Urinary bladder (tissue), 4 donors: Measurements from ENCODE around the gene SPATS2L. TPM values are rescaled to one million over a fixed set of nuclear protein-coding genes. Genes with fewer than 3 reads are reported as not detected.
"Not testable (repeated sequence)": the region's sequence is repeated elsewhere in the genome, so short reads cannot be mapped to it uniquely, and the experiment has no call there.

ENCODE experiments used
- DNase-seq: peaks from one replicate; pipeline ENCODE4 v3.0.0-alpha.2; 2015; ENCODE audit errors: extremely low spot score
- H3K27ac ChIP-seq: one replicate; pipeline ENCODE4 v1.5.1; 2013; ENCODE audit warnings: low read depth, mild to moderate bottlenecking, moderate library complexity
- H3K36me3 ChIP-seq: one replicate; pipeline ENCODE4 v1.6.1; 2013; ENCODE audit warnings: mild to moderate bottlenecking, moderate library complexity; ENCODE audit not compliant: insufficient read depth
- H3K4me1 ChIP-seq: one replicate; pipeline ENCODE4 v1.6.1; 2013; ENCODE audit warnings: mild to moderate bottlenecking, moderate library complexity; ENCODE audit not compliant: insufficient read depth
- H3K4me3 ChIP-seq: one replicate; pipeline ENCODE4 v1.5.1; 2013; ENCODE audit warnings: low read depth, low read length
- WGBS: extraction: QIAGEN DNeasy Blood & Tissue Kit; methylation state at CpG from one replicate; pipeline ENCODE4 v1.1.7; 2013; 5-methylcytosine and 5-hydroxymethylcytosine counted together
- polyA plus RNA-seq: library from polyadenylated mRNA; stranded (reverse); fragments of 200-250 nt; gene quantifications from one replicate; pipeline ENCODE4 v1.2.3, GENCODE V29; 2013
- total RNA-seq: library from RNA; depleted of rRNA; stranded (reverse); fragments of >200 nt; gene quantifications from one replicate; pipeline ENCODE4 v1.2.3, GENCODE V29; 2014
- donor health status: healthy with polysubstance abuse.
- donor health status: healthy.

Gene SPATS2L
- total and polyA plus RNA-seq, 2 donors, result 57.7 to 128 TPM

GRCh38 chr2:200338692-200339091 is 32.2 kb downstream of the SPATS2L start:
- no peak for DNase-seq
- WGBS, result 60% methylated on average over 4 of the region's 4 CpGs
- H3K4me1 ChIP-seq, result peaks cover 1% of the 10 kb centered on the region
- H3K27ac ChIP-seq, result no peak overlapping the region
- H3K36me3 ChIP-seq, result no peaks in the 10 kb centered on the region
- H3K4me3 ChIP-seq, result no peak overlapping the region

- no peak overlapping the region for H3K4me3 ChIP-seq
- H3K27ac ChIP-seq, result no peak overlapping the region
- H3K4me1 ChIP-seq, result peaks cover 1% of the 10 kb centered on the region
- DNase-seq, result no peak
- no peaks in the 10 kb centered on the region for H3K36me3 ChIP-seq
- WGBS, result 89% methylated on average over 6 of the region's 6 CpGs
Measured at GRCh38 chr2:200340508-200341224, 34.2 kb downstream of the SPATS2L start.

DNA sequence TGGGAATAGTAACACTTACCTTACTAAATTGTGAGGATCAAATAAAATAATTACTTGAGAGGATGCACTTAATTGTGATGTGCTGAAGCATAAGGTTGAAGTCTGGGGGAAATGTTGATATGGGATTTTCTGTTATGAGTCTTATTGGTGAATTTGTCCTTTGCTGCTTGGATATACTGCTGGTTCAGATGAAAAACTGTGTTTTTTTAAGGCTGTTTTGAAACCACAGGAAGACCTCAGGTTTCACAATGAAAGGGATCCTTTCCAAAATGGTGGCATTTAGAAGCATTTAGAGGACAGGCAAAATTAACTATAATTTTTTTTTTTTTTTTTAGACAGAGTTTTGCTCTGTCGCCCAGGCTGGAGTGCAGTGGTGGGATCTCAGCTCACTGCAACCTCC is 34.9 kb downstream of the SPATS2L start:
- DNase-seq, result no peak
- no peak overlapping the region for H3K4me3 ChIP-seq
- WGBS, result 100% methylated on average over 1 of the region's 1 CpG
- H3K36me3 ChIP-seq, result no peaks in the 10 kb centered on the region
- H3K4me1 ChIP-seq, result peaks cover 1% of the 10 kb centered on the region
- no peak overlapping the region for H3K27ac ChIP-seq

DNA sequence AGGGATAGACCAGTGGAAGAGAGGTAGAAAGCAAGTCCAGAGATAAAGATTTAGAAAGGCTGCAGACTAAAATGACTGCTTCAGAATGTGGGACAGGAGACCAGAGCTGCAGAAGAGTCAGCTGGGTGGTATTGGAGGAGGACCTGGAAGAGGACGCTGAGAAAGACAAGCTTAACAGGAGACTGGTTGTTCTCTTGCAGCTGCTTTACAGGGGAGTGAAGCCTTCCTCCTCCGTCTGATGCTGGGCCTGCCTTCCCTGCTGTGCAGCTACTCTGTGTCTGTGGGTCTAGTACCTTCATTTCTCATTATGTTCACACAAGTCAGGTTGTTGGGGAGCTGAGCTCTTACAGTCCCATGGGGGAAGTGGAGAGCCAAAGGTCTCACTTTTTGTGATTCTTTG is 35.7 kb downstream of the SPATS2L start:
- DNase-seq, result no peak
- 80% methylated on average over 2 of the region's 2 CpGs for WGBS
- H3K4me3 ChIP-seq, result no peak overlapping the region
- peaks cover 1% of the 10 kb centered on the region for H3K4me1 ChIP-seq
- no peak overlapping the region for H3K27ac ChIP-seq
- H3K36me3 ChIP-seq, result no peaks in the 10 kb centered on the region

DNA sequence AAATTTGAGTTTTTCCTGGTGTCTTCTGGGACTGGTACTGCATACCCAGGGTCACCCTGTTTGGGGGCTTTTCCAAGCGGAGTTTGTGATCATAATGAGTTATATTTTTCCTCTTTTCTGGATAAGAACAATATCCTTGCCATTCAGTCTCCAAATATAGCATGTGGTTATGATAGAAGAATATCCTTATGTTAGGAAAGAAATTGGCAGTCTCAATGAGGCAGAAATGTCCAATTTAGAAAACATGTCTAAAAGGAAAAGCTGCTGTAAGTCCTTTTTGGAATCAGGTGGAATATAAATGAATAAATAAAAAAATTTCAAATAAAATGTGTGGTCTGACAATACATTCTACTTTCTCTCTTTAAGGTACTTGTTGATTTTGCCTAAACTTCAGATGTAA is 36.2 kb downstream of the SPATS2L start:
- no peaks in the 10 kb centered on the region for H3K4me1 ChIP-seq
- 87% methylated on average over 1 of the region's 1 CpG for WGBS
- H3K36me3 ChIP-seq, result no peaks in the 10 kb centered on the region
- no peak overlapping the region for H3K27ac ChIP-seq
- DNase-seq, result no peak
- H3K4me3 ChIP-seq, result no peak overlapping the region

- H3K36me3 ChIP-seq, H3K4me3 ChIP-seq, H3K4me1 ChIP-seq, DNase-seq, H3K27ac ChIP-seq: not testable (repeated sequence)
- WGBS, result 100% methylated on average over 1 of the region's 1 CpG
Measured at GRCh38 chr2:200344202-200344601, 37.7 kb downstream of the SPATS2L start.

- DNase-seq, result no peak
- Histone ChIP-seq H3K36me3 (no peaks in the 10 kb centered on the region), H3K27ac (no peak overlapping the region), H3K4me3 (no peak overlapping the region), H3K4me1 (no peaks in the 10 kb centered on the region)
- 60% methylated on average over 1 of the region's 1 CpG for WGBS
Measured at GRCh38 chr2:200345975-200346374, 39.5 kb downstream of the SPATS2L start.

DNA sequence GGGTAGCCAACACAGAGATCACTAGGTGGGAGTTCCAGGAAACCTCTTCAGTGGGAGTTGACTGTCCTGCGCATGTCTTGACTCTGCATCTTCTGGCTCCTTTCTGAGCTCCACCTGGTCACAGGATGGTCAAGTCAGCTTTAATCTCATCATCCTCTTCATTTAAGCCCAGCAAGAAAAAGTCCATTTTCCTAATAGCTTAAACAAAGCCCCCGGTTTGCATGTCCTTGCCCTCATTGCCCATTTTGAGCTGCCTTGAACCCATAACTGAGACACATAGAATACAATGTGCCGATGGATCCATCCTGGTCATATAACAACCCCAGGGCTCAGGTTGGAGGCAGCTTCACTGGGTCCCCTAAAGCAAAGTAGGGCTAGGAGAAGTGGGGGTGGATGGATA is 40.8 kb downstream of the SPATS2L start:
- no peaks in the 10 kb centered on the region for H3K36me3 ChIP-seq
- H3K27ac ChIP-seq, result no peak overlapping the region
- DNase-seq, result no peak
- H3K4me1 ChIP-seq, result peaks cover 1% of the 10 kb centered on the region
- WGBS, result 98% methylated on average over 3 of the region's 3 CpGs
- H3K4me3 ChIP-seq, result no peak overlapping the region

DNA sequence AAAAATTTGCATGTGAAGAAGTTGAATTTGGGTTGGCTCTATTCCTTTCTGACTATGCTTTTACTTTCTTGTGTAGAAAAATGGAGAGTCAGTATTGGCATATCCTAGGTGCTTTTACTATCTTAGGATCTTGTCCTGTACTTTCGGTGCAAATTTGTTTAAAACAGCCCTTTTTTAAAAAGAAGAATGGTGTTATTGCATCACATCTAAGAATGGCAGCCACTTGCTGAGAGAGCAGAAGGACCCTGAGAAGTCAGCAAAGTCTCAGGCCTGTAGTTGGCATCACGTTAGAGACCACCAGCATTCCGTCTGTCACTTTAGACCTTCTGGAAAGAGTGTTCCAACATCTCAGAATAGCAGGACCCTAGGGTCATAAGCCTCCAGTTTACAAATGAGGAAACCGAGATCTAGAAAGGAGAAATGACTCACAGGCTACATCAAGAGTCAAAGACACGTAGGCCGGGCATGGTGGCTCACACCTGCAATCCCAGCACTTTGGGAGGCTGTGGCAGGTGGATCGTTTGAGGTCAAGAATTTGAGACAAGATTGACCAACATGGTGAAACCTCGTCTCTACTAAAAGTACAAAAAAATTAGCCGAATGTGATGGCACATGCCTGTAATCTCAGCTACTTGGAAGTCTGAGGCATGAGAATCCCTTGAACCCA is 42.5 kb downstream of the SPATS2L start:
- 95% methylated on average over 9 of the region's 9 CpGs for WGBS
- no peaks in the 10 kb centered on the region for H3K36me3 ChIP-seq
- DNase-seq, result no peak
- H3K4me3 ChIP-seq, result no peak overlapping the region
- no peak overlapping the region for H3K27ac ChIP-seq
- H3K4me1 ChIP-seq, result peaks cover 4% of the 10 kb centered on the region

- H3K27ac ChIP-seq, result no peak overlapping the region
- H3K36me3 ChIP-seq, result no peaks in the 10 kb centered on the region
- no peak overlapping the region for H3K4me3 ChIP-seq
- peaks cover 4% of the 10 kb centered on the region for H3K4me1 ChIP-seq
- no peak for DNase-seq
- WGBS, result 96% methylated on average over 3 of the region's 3 CpGs
Measured at GRCh38 chr2:200349868-200350267, 43.4 kb downstream of the SPATS2L start.

- DNase-seq, result no peak
- Histone ChIP-seq H3K27ac (no peak overlapping the region), H3K36me3 (no peaks in the 10 kb centered on the region), H3K4me1 (peaks cover 4% of the 10 kb centered on the region), H3K4me3 (no peak overlapping the region)
- WGBS, result 97% methylated on average over 1 of the region's 1 CpG
Measured at GRCh38 chr2:200350850-200351285, 44.4 kb downstream of the SPATS2L start.

DNA sequence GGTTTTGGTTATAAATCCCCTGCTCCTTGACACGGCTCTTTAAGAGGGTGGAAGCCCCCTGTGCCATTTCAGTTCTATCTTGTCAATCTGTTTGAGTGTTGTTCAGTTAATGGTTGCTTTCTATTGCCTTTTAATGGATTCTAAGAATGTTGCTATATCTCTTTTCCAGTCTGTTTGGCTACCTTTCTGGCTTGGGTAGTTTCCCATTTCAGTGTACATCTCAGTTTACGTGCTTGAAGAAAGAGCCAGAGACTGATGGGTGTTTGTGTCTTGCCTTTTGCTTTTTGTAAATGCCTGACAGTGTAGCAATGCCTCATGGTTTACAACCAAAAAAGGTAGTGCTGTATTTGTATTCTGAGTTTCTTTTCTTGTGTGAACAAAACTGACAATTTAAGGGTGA is 45.3 kb downstream of the SPATS2L start:
- no peak for DNase-seq
- Histone ChIP-seq H3K4me3 (no peak overlapping the region), H3K27ac (no peak overlapping the region), H3K4me1 (peaks cover 4% of the 10 kb centered on the region), H3K36me3 (no peaks in the 10 kb centered on the region)
- WGBS, result 58% methylated on average over 2 of the region's 2 CpGs

DNA sequence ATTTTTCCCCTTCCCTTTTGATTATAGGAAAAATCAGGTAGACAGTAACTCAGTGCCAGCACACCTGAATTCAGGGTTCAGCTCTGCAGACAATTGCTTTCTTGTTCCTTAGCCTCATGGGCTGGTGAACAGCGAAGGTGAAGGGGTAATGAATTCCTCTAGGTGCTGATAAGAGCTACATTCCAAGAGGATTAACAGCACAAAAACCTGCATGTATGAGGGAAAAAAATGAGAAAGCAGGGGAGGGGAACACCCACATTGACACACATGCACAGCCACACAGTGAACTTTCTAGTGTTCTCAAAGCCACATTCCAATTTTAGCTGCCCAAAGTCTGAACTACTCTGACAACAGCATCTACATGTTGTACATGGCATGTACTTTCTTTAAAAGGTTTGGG is 46.1 kb downstream of the SPATS2L start:
- Histone ChIP-seq H3K4me1 (peaks cover 4% of the 10 kb centered on the region), H3K4me3 (no peak overlapping the region), H3K27ac (peak overlapping the region; percentile 18), H3K36me3 (no peaks in the 10 kb centered on the region)
- WGBS, result 86% methylated on average over 1 of the region's 1 CpG
- DNase-seq, result no peak

- Histone ChIP-seq H3K4me1 (peaks cover 4% of the 10 kb centered on the region), H3K4me3 (no peak overlapping the region), H3K36me3 (no peaks in the 10 kb centered on the region), H3K27ac (peak overlapping the region; percentile 30)
- no peak for DNase-seq
- WGBS, result 67% methylated on average over 3 of the region's 3 CpGs
Measured at GRCh38 chr2:200353120-200353519, 46.6 kb downstream of the SPATS2L start.
